Heart left ventricle (tissue), 16 donors: Measurements from ENCODE around the gene CAMK2N2. TPM values are rescaled to one million over a fixed set of nuclear protein-coding genes. Genes with fewer than 3 reads are reported as not detected.
A peak's percentile ranks its signal among the peaks of the same experiment; 100 is the strongest.

Experiments
- ATAC-seq, 4 donors: fragments of 200-7000 bp; cut with Tn5 transposase; one replicate each; pipeline ENCODE4 v1.9.1; 2020 to 2022; ENCODE audit warnings: moderate library complexity in 4 of 4, mild to moderate bottlenecking in 3 of 4, moderate number of reproducible peaks in 1 of 4
- DNase-seq, 5 donors: peaks; one replicate each; pipeline ENCODE4 v3.0.0-alpha.2; 2020
- H3K27ac ChIP-seq, 12 donors: fragments of 200-600 bp; sonication (generic) in 4 of 12; one replicate each; pipeline versions ENCODE4 v1.5.0 to v1.8.0; 2016 to 2022; ENCODE audit warnings: mild to moderate bottlenecking in 2 of 12
- H3K27me3 ChIP-seq, 9 donors: fragments of 200-600 bp; sonication (generic) in 2 of 9; one replicate each; pipeline versions ENCODE4 v1.5.1 to v1.8.0; 2016 to 2022; ENCODE audit warnings: mild to moderate bottlenecking in 3 of 9
- H3K36me3 ChIP-seq, 9 donors: fragments of 200-600 bp; sonication (generic) in 2 of 9; one replicate each; pipeline versions ENCODE4 v1.5.0 to v1.8.0; 2018 to 2022; ENCODE audit warnings: mild to moderate bottlenecking in 2 of 9
- H3K4me1 ChIP-seq, 12 donors: fragments of 200-600 bp; sonication (generic) in 4 of 12; one replicate each; pipeline versions ENCODE4 v1.5.0 to v1.8.0; 2016 to 2022; ENCODE audit warnings: mild to moderate bottlenecking in 3 of 12
- H3K4me3 ChIP-seq, 12 donors: fragments of 200-600 bp; sonication (generic) in 4 of 12; one replicate each; pipeline versions ENCODE4 v1.5.0 to v1.8.0; 2017 to 2022; ENCODE audit warnings: mild to moderate bottlenecking in 9 of 12, moderate library complexity in 4 of 12
- H3K9me3 ChIP-seq, 12 donors: fragments of 200-600 bp; sonication (generic) in 4 of 12; one replicate each; pipeline versions ENCODE4 v1.5.0 to v1.8.0; 2016 to 2022; ENCODE audit warnings: mild to moderate bottlenecking in 1 of 12
- CTCF ChIP-seq, 12 donors: fragments of 200-600 bp; sonication (generic) in 4 of 12; IDR thresholded peaks; one replicate each; pipeline versions ENCODE4 v1.5.0 to v1.8.0; 2018 to 2022; ENCODE audit warnings: antibody characterized with exemption in 12 of 12, mild to moderate bottlenecking in 5 of 12
- POLR2A ChIP-seq, 2 donors: fragments of 450-650 bp; IDR thresholded peaks; one replicate each; pipeline ENCODE4 v1.6.1; 2017; ENCODE audit warnings: antibody characterized with exemption in 2 of 2, mild to moderate bottlenecking in 2 of 2, moderate library complexity in 2 of 2
- WGBS, 4 donors: extraction: QIAGEN DNeasy Blood & Tissue Kit in 2 of 4; methylation state at CpG; one replicate each; pipeline versions ENCODE4 v1.1.5 to v1.1.7; 2013 to 2018; 5-methylcytosine and 5-hydroxymethylcytosine counted together
- intact Hi-C, 10 donors: fragments of 100-400 bp; cut with DNase I; formaldehyde crosslinking; loops; one replicate each; pipeline versions ENCODE4 v1.11.1 to v1.14.2; 2022
- polyA plus RNA-seq, 2 donors: library from polyadenylated mRNA; stranded (reverse); fragments of 200-250 nt; gene quantifications; one replicate each; pipeline ENCODE4 v1.2.3, GENCODE V29; 2013
- total RNA-seq, 9 donors: library from RNA; depleted of rRNA in 2 of 9; stranded (reverse); fragments of >200 nt in 2 of 9; fragmentation: NEBNext Ultra II Directional in 3 of 9; extraction: Animal tissue kit (Norgen Biotek cat#: 25700) in 3 of 9; gene quantifications; one replicate each; pipeline versions ENCODE4 v1.1.0 to v1.2.4, GENCODE V29; 2016 to 2023
- donor health status: ischemic (EF 13 %, LVEDD 7.1; RV severe dilation, severe dysfunction).
- donor health status: healthy with polysubstance abuse.
- donor health status: DM: no; HTN: yes; CAD: no.
- donor health status: DM: no; HTN: no; CAD: no.
- donor health status: ischemic (EF 25% LVEDD 6.9; RV normal size, moderate dysfunction).
- donor health status: ischemic (EF 25% LVEDD 5.7; RV mildly dilated, moderate dysfunction).
- donor health status: healthy.
- donor health status: DM: yes; HTN: yes; CAD: no.
- donor health status: ischemic (EF 35%, LVEDD 5.7; RV mildly dilated, moderate dysfunction).
- donor health status: nonischemic (EF 11% LVEDD 7.7; RV severe dilation, severe dysfunction).
- donor health status: DM: yes; HTN: yes; CAD: no.
- donor health status: PGD.
- donor health status: ischemic (EF 29% LVEDD 5.4; RV normal size, mild dysfunction).
- donor health status: nonischemic (EF 23%, LVEDD 6.1; RV moderate dilation, normal function).

The CAMK2N2 gene
- total and polyA plus RNA-seq, 11 donors = 0.14 to 0.37 (median 0.26) TPM; not detected in 6

GRCh38 chr3:184248454-184249411 lies 12.6 kb downstream of the CAMK2N2 start, which contains the start of gene ALG3:
ALG3 (minus strand) TSS chr3:184248962; CDS start chr3:184248940, 22 bp downstream.
- TF ChIP-seq POLR2A (IDR thresholded peaks at IDR 0.05) = peak in 1 of 2 donors; percentile 62
- TF ChIP-seq CTCF (IDR thresholded peaks at IDR 0.05) = peak in 1 of 12 donors; percentile 16
- peak; percentile 84 to 91 (median 86) for DNase-seq
- H3K4me3 ChIP-seq = peak within 1 kb of the TSS; percentile 47 to 99 (median 82)
- peak; percentile 83 to 87 (median 84) for ATAC-seq
- intact Hi-C loops = loop anchor here (1.0 to 10.0 kb wide), 20 partner anchors 22 to 366 kb away; partner anchors contain the start of genes ABCC5 (in 4 of the 10), ABCF3 (in 4 of the 10), EIF2B5 (in 3 of the 10) and DVL3 (in 2 of the 10)
- H3K9me3 ChIP-seq = no peaks in the 10 kb centered on the region
- no peaks in the 10 kb centered on the region for H3K27me3 ChIP-seq
- H3K36me3 ChIP-seq = peaks cover 0 to 21% (median 19%) of the 10 kb centered on the region in 9 donors
- WGBS, 4 donors = 0 to 1% (median 0%) methylated on average over 24 to 49 of the region's 49 CpGs
- H3K4me1 ChIP-seq = peaks cover 0 to 22% (median 11%) of the 10 kb centered on the region in 12 donors
- H3K27ac ChIP-seq = peak within 1 kb of the TSS in 11 of 12 donors; percentile 70 to 96 (median 82)

- Histone ChIP-seq H3K36me3 (peaks cover 0 to 42% (median 35%) of the 10 kb centered on the region in 9 donors), H3K9me3 (no peaks in the 10 kb centered on the region), H3K27me3 (no peaks in the 10 kb centered on the region), H3K4me1 (peaks cover 0 to 9% (median 5%) of the 10 kb centered on the region in 12 donors), H3K4me3 (no peak overlapping the region), H3K27ac (no peak overlapping the region)
- ATAC-seq = peak in 1 of 4 donors; percentile 6
- no peak for TF ChIP-seq POLR2A (IDR thresholded peaks at IDR 0.05)
- no peak for TF ChIP-seq CTCF (IDR thresholded peaks at IDR 0.05)
- intact Hi-C loops = loop anchor here in 7 of 10 donors (5.0 to 10.0 kb wide), 8 partner anchors 47 to 347 kb away; partner anchors contain the start of genes ABCC5 (in 2 of the 7), ABCF3 (in 1 of the 7) and DVL3 (in 1 of the 7)
- no peak for DNase-seq
- WGBS, 4 donors = 83 to 89% (median 86%) methylated on average over 5 of the region's 5 CpGs
Observed at GRCh38 chr3:184242297-184242685, 19.1 kb downstream of the CAMK2N2 start.

GRCh38 chr3:184241447-184242296 lies 19.7 kb downstream of the CAMK2N2 start:
- Histone ChIP-seq H3K27me3 (peaks cover 0 to 3% (median 0%) of the 10 kb centered on the region in 9 donors), H3K9me3 (no peaks in the 10 kb centered on the region), H3K36me3 (peaks cover 0 to 42% (median 35%) of the 10 kb centered on the region in 9 donors), H3K4me1 (peaks cover 0 to 8% (median 5%) of the 10 kb centered on the region in 12 donors), H3K4me3 (no peak overlapping the region), H3K27ac (no peak overlapping the region)
- 13 to 19% (median 16%) methylated on average over 22 to 46 of the region's 46 CpGs for WGBS, 4 donors
- intact Hi-C loops = loop anchor here in 7 of 10 donors (5.0 to 10.0 kb wide), 8 partner anchors 47 to 347 kb away; partner anchors contain the start of genes ABCC5 (in 2 of the 7), ABCF3 (in 1 of the 7) and DVL3 (in 1 of the 7)
- DNase-seq (peak in 2 of 5 donors; percentile 51 to 65), ATAC-seq (peak; percentile 61 to 77 (median 70))
- TF ChIP-seq CTCF (IDR thresholded peaks at IDR 0.05) (peak in 11 of 12 donors; percentile 29 to 61 (median 46)), POLR2A (IDR thresholded peaks at IDR 0.05) (no peak)
